Endothelial cell of umbilical vein (primary cell): ENCODE data around the gene MBOAT2. TPM values are rescaled to one million over a fixed set of nuclear protein-coding genes. Genes with fewer than 3 reads are reported as not detected.

Experiments used
- polyA plus RNA-seq, 4 experiments: library from polyadenylated mRNA; depleted of rRNA in 3 of 4; stranded (reverse) in 3 of 4; unstranded in 1 of 4; fragments of >200 nt; gene quantifications; 2 replicates each; pipeline versions ENCODE4 v1.2.1 to v1.2.3, GENCODE V29; 2011 to 2012; ENCODE audit warnings: missing spikeins in 1 of 4
- total RNA-seq: library from RNA; stranded (reverse); gene quantifications from 2 replicates; pipeline ENCODE4 v1.2.3, GENCODE V29; 2021

Gene MBOAT2
- total and polyA plus RNA-seq, 2 donors (not counting 3 experiments of a cell fraction or from before 2014, with no cell fraction given): 10.9 to 22.1 TPM

Other genes with a start within 250 kb of the MBOAT2 start
- gene KIDINS220, start 166.1 kb downstream of the MBOAT2 start, total RNA-seq: 41.3 and 43.6 TPM in 2 replicates
- 33.9 and 44.9 TPM in 2 replicates for gene KIDINS220, start 166.1 kb downstream of the MBOAT2 start, polyA plus RNA-seq
- 75.8 and 79.2 TPM in 2 replicates for gene ASAP2, start 203.1 kb upstream of the MBOAT2 start, total RNA-seq
- 26.4 and 31.1 TPM in 2 replicates for gene ASAP2, start 203.1 kb upstream of the MBOAT2 start, polyA plus RNA-seq